Gastrocnemius medialis (tissue), 4 donors: ENCODE results near the gene MEAF6.

ENCODE experiments used
- POLR2A ChIP-seq, 2 donors: fragments of 450-650 bp; IDR thresholded peaks; one replicate each; pipeline ENCODE4 v1.6.1; 2017; ENCODE audit warnings: antibody characterized with exemption in 2 of 2, mild to moderate bottlenecking in 2 of 2, moderate library complexity in 2 of 2
- TF ChIP-seq, protein P1 (sequence below), 5 experiments: fragments of 450-650 bp in 3 of 5; fragments of 200-600 bp in 2 of 5; sonication (generic) in 2 of 5; IDR thresholded peaks in 4 of 5; conservative IDR thresholded peaks in 1 of 5; 1 replicate in 4 of 5; 2 replicates in 1 of 5; pipeline ENCODE4 v1.5.1; 2016 to 2019; ENCODE audit warnings: antibody characterized with exemption in 5 of 5, mild to moderate bottlenecking in 3 of 5, moderate library complexity in 3 of 5

DNA sequence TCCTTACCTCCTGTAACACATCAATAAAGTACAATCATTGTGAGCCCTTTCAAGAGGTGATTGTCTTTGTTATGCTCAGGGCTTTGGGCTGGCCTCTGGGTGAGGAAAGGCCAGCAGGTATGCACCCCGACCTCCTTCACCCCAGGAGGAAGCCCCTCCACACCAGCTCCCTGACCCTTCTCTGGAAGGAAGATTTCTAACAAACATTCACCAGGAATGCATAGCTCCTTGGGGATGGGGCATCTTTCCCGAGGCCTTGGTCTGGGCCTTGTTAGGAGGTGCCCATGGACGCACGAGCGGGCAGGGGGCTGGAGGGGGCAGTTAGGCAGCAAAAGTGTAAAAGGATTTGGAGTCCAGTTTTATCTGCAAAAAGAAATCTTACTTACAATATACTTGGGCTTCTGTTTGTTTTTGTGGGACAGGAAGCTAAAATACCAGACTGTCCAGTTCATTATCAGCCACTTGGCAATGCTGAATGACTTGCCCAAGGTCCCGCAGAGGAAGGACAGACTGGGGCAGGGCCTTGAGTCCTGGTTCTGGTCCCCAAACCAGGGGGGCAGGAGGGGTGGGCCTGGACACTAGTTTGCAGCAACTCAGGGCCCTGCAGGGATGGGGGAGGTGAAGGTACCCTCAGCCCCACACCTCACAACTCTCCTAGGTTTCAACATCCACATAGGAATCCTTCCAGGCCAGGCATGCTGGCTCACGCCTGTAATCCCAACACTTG is 30.1 kb downstream of the MEAF6 start:
- TF ChIP-seq, protein P1, sequence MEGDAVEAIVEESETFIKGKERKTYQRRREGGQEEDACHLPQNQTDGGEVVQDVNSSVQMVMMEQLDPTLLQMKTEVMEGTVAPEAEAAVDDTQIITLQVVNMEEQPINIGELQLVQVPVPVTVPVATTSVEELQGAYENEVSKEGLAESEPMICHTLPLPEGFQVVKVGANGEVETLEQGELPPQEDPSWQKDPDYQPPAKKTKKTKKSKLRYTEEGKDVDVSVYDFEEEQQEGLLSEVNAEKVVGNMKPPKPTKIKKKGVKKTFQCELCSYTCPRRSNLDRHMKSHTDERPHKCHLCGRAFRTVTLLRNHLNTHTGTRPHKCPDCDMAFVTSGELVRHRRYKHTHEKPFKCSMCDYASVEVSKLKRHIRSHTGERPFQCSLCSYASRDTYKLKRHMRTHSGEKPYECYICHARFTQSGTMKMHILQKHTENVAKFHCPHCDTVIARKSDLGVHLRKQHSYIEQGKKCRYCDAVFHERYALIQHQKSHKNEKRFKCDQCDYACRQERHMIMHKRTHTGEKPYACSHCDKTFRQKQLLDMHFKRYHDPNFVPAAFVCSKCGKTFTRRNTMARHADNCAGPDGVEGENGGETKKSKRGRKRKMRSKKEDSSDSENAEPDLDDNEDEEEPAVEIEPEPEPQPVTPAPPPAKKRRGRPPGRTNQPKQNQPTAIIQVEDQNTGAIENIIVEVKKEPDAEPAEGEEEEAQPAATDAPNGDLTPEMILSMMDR (IDR thresholded peaks at IDR 0.05 in 4 of 5, conservative IDR thresholded peaks at IDR 0.05 in 1 of 5): no peak
- no peak for TF ChIP-seq POLR2A (IDR thresholded peaks at IDR 0.05)
